GM21447 (cell line): ENCODE data around the gene PALM.

ENCODE experiments used
- ATAC-seq: cut with Tn5 transposase; IDR thresholded peaks from one replicate; pipeline ENCODE4 v1.9.1; 2021; ENCODE audit not compliant: unreplicated experiment

Gene PALM

DNA sequence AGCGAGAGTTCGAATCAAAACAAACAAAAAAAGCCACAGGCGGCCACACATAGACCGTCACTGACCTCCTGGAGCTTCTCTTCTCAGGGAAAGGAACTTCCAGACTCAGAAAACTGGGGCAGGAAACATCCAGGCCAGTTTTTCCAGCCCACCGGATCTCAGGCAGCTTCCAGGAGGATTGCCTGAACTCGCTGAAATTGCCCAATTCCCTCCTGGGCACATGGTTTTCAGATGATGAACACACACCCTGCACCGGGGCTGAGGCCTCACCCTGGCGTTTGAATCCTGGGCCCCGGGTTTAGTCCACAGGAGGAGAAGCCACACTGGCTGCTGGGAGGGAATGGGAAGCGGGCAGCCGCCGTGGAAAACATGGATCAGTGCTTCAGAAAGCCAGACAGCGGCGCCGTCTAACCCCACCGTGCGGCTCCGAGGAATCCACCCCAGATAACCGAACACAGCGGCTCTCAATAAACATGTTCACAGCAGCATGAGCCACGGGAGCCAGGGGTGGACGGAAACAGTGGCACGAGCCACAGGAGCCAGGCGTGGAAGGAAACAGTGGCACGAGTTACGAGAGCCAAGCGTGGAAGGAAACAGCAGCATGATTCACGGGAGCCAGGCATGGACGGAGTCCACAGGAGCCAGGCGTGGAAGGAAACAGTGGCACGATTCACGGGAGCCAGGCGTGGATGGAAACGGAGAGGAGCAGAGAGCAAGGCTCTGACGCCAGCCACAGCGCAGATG is 70.3 kb downstream of the PALM start:
- ATAC-seq = no peak

DNA sequence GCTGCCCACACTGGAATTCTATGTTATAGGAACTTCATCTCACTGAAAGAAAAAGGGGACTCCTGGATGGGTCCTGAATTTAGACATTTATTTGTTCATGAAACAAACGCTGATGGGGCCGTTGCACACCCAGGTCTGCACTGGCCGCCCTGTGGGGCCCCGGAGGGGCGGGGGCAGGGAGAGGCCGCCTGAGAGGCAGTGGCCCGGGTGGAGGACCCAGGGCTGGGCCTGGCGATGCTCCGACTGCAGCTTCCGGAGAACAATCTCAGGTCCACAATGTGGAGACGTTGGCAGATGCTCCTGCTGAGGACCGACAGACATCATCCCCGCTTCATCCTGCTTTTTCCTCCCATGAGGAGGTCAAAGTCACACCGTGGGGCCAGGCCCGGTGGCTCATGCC is 72.2 kb downstream of the PALM start:
- no peak for ATAC-seq

GRCh38 chr19:781800-782184 is 73.1 kb downstream of the PALM start:
- no peak for ATAC-seq

DNA sequence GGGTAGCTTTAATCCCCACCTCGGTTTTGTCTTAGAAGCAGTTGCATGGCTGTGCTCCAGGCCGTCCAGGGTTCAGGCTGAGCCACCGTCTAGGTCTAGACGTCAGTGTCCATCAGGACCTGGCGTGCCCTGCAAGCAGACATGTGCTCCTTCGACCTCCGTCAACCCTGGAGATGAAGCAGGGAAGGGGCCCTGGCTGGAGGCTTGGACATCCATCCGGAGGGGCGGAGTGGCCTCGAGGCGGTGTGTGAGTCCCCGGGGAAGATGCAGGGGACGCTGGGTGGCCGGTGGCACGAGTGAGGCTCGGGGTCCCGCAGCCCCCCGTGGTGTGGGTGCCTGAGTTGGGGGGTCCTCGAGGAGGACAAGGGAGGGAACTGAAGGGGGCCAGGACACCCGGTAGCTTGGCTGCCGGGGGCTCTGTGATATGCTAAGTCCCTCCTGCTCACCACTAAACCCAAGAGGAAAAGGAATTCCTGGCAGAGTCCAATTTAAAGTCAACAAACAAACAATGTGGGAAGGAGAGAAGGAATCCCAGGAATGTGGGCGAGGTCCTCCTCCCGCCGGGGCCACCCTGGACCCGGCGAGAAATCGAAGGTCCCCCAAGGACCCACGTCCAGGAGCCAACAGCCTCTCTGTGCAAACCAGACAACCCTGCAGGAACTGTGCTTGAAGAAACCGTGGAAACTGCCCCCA is 73.6 kb downstream of the PALM start:
- no peak for ATAC-seq

GRCh38 chr19:782878-783668 is 74.3 kb downstream of the PALM start:
- no peak for ATAC-seq

DNA sequence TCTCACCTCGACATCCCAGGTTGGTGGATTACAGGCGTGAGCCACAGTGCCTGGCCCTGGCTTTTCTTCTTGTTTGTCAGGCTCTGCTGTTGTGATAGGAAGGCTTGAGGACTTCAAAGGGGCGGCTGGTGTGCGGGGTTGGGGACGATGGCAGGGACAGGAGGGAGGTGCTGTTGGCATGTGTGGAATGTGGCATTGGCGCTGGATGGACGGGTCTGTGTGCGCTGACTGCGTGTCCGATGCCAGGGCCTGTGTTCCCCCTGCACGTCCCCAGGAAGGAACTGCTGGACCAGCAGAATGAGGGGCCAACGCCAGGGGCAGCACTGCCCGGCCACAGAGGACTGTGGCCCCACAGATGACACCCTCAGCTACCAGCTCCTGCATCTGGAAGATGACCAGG is 75.8 kb downstream of the PALM start:
- no peak for ATAC-seq

GRCh38 chr19:787536-787935 is 78.8 kb downstream of the PALM start:
- no peak for ATAC-seq

DNA sequence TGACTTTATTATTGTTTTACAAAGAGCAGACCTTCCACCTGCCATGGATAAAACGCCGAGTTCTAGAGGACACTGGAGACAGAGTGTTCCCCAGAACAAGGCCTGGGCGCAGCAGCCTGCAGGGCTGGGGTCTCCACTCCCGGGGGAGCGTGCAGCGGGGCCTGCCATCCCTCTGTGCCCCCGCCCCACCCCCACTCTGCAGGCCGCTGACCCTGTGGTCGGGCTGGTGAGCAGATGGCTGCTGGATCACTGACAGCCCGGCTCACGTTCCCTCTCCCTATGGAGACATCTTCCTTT is 79.9 kb downstream of the PALM start:
- ATAC-seq = no peak

- no peak for ATAC-seq
Measured at GRCh38 chr19:788983-789700, 80.4 kb downstream of the PALM start.

- ATAC-seq = no peak
Measured at GRCh38 chr19:789701-790060, 80.9 kb downstream of the PALM start.

- no peak for ATAC-seq
Measured at GRCh38 chr19:791007-791566, 82.4 kb downstream of the PALM start.

DNA sequence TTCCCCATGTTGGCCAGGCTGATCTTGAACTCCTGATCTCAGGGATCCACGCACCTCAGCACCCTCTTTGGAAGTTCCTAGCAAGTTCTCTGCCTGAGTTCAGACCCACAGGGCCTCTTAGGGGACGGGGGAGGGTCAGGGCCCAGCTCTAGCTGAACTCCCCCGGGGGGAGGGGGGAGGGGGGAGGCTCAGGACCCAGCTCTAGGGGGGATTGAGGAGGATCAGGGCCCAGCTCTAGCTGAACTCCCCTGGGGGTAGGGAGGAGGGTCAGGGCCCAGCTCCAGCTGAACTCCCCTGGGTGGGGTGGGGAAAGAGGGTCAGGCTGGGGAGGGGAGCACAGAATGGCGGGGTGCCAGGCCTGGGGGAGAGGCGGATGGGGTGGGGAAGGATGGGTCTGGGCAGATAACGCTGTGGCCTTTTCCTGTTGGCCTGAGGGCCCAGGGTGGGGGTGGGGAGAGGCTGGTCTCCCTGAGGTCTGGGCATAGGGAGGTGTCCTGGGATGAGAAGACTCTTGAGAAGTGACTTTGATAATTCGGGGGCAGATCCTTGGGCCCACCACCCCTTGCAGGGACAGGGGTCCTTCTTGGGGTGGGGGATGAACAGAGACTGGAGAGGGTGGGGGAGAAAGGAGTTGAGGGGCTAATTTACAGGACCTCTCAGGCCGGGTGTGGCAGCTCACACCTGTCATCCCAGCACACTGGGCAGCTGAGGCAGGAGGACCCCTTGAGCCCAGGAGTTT is 83.0 kb downstream of the PALM start:
- no peak for ATAC-seq

- ATAC-seq = no peak
Measured at GRCh38 chr19:792306-792885, 83.7 kb downstream of the PALM start.

DNA sequence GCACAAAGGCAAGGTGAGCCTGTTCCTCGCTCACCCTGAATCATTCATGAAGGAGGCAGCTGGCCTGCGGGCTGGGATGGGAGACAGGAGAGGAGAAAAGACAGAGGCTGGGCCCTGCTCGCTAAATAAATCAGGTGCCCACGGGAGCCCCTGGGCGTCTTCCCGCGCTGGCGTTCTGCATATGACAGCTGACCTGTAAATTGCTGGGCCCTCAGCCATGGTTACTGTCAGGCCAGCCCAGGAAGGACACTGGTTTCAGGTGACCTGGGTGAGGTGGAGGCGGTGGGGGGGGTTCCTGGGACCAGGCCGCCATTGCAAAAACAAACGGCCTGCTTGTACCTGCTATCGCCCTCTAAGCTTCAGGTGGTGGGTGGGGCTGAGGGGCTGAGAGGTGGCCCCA is 85.1 kb downstream of the PALM start:
- no peak for ATAC-seq

DNA sequence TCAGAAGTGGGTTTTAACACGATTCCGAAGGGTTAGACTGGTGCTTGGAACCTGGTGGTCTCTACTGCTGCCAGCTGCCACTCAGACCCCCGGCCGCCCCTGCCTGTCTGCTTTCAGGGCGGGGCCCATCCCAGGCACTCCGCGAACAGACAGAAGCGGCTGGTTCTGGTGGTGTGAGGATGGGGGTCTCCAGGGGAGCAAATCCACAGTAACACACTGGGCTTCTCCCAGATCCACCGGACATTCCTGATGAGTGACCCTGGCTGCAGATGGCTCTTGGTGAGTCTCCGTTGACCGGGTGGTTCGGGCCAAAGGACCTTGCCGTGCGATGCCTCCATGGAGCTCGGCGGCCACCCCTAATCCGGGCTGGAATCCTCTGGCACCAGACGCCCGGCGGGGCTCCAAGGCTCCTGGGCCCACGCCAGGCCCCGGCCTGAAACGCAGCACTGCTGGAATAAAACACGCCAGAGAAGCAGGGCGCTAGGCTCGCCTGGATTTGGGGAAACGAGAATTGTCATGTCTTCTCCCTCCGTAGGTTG is 86.4 kb downstream of the PALM start:
- ATAC-seq = no peak

- ATAC-seq = no peak
Measured at GRCh38 chr19:795691-796581, 87.2 kb downstream of the PALM start.

DNA sequence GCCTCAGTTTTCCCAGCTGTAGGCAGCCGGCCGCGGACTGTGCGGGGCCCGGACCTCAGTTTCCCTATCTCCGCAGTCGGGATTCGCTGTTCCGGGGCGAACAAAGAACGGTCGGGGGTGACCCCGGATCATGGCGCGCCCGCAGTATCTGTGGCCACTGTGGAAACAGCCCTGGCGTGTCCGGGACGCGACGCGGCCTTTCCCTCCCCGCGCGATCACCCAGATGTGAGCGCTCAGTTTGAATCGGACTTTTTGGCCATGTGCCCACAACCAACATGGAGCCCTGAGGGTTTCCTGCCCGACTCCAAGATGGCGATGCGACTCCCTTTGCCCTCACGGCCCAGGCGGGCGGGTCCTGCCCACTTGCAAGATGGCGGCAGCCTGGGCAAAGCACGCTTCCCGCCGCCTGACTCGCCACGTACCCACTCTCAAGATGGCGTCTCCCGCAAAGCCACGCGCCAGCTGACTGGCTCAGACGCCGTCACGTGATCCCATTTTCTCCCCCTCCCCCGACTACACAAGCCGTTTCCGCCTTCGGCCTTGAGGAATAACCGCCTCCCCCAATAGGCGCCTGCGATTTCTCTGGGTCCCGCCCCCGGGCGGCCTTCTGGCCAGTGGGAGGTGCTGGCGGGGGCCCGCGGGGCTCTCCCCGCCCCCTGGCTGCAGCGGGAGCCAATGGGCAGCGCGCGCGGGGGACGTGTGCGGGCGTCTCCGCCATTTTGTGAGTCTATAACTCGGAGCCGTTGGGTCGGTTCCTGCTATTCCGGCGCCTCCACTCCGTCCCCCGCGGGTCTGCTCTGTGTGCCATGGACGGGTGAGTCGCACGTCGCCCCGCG is 88.2 kb downstream of the PALM start, which contains the start of gene PTBP1:
PTBP1 (plus strand) TSS at position 761 of the 836 bp plus-strand sequence; CDS start at position 807, 46 bp downstream.
- ATAC-seq = peak; percentile 74
